Islet of Langerhans (tissue), 1 donor: ENCODE results near the gene BBS2.

Experiments
- FAIRE-seq: peaks from one replicate; lab custom pipeline; 2011; peaks lifted over from hg19 to GRCh38; lab: Jason Lieb, UNC

BBS2 gene

GRCh38 chr16:56475201-56475600 lies 44.6 kb downstream of the BBS2 start:
- no peak for FAIRE-seq

- no peak for FAIRE-seq
Observed at GRCh38 chr16:56470666-56471065, 49.2 kb downstream of the BBS2 start.

- FAIRE-seq: no peak
Observed at GRCh38 chr16:56470232-56470631, 49.6 kb downstream of the BBS2 start.

- no peak for FAIRE-seq
Observed at GRCh38 chr16:56469748-56470147, 50.1 kb downstream of the BBS2 start.

- no peak for FAIRE-seq
Observed at GRCh38 chr16:56468800-56469199, 51.0 kb downstream of the BBS2 start.

- FAIRE-seq: no peak
Observed at GRCh38 chr16:56466344-56466743, 53.5 kb downstream of the BBS2 start.

GRCh38 chr16:56463153-56463552 lies 56.7 kb downstream of the BBS2 start:
- FAIRE-seq: no peak

- FAIRE-seq: no peak
Observed at GRCh38 chr16:56462064-56462796, 57.6 kb downstream of the BBS2 start.

- FAIRE-seq: no peak
Observed at GRCh38 chr16:56460101-56460500, 59.7 kb downstream of the BBS2 start.

- no peak for FAIRE-seq
Observed at GRCh38 chr16:56457927-56458470, 61.8 kb downstream of the BBS2 start.

GRCh38 chr16:56451753-56452689 lies 67.8 kb downstream of the BBS2 start:
- FAIRE-seq: no peak

GRCh38 chr16:56450986-56451752 lies 68.7 kb downstream of the BBS2 start, which contains the start of the genes NUDT21 and OGFOD1:
TSS of gene NUDT21 (minus strand) at chr16:56451332. CDS start at chr16:56451202, 130 bp downstream.
TSS of gene OGFOD1 (plus strand) at chr16:56451554. CDS start at chr16:56451613, 59 bp downstream.
- peak; percentile 86 for FAIRE-seq

GRCh38 chr16:56450275-56450985 lies 69.4 kb downstream of the BBS2 start:
- no peak for FAIRE-seq

- FAIRE-seq: no peak
Observed at GRCh38 chr16:56448005-56448404, 71.8 kb downstream of the BBS2 start.

- FAIRE-seq: no peak
Observed at GRCh38 chr16:56447286-56447685, 72.5 kb downstream of the BBS2 start.

- FAIRE-seq: no peak
Observed at GRCh38 chr16:56438038-56438437, 81.8 kb downstream of the BBS2 start.

GRCh38 chr16:56436258-56436657 lies 83.6 kb downstream of the BBS2 start:
- no peak for FAIRE-seq
